CD4-positive, alpha-beta T cell (primary cell): Measurements from ENCODE around the gene NAV2. TPM values are rescaled to one million over a fixed set of nuclear protein-coding genes. Genes with fewer than 3 reads are reported as not detected.

Source experiments
- ATAC-seq: fragments of 200-7000 bp; cut with Tn5 transposase; one replicate; pipeline ENCODE4 v1.10.0; 2022; ENCODE audit warnings: mild to moderate bottlenecking; ENCODE audit not compliant: poor library complexity
- CTCF ChIA-PET: fragments of 350-600 bp; sonication (Branson Sonifier 250); formaldehyde crosslinking; loops from one replicate; lab custom pipeline; 2021; ENCODE audit warnings: antibody characterized with exemption, inconsistent platforms; lab: Charles Lee
- POLR2A ChIA-PET: fragments of 350-600 bp; sonication (Branson Sonifier 250); formaldehyde crosslinking; loops from one replicate; lab custom pipeline; 2021; ENCODE audit warnings: antibody characterized with exemption, inconsistent platforms; lab: Charles Lee
- DNase-seq, 14 experiments: peaks; one replicate each; pipeline ENCODE4 v3.0.0-alpha.2; 2013 to 2020; ENCODE audit warnings: mixed read lengths in 2 of 14
- H3K27ac ChIP-seq, 2 donors: one replicate each; pipeline versions ENCODE4 v1.5.1 to v1.7.0; 2013; ENCODE audit warnings: low read length in 2 of 2, low read depth in 1 of 2, mild to moderate bottlenecking in 1 of 2
- H3K27me3 ChIP-seq, 2 experiments: 1 replicate in 1 of 2; 2 replicates in 1 of 2; pipeline versions ENCODE4 v1.6.1 to v1.7.0; 2013; ENCODE audit warnings: low read length in 2 of 2, control low read depth in 1 of 2, mild to moderate bottlenecking in 1 of 2, moderate library complexity in 1 of 2; ENCODE audit not compliant: insufficient read depth in 2 of 2, control insufficient read depth in 1 of 2
- H3K36me3 ChIP-seq: one replicate; pipeline ENCODE4 v1.6.1; 2013; ENCODE audit warnings: low read length, control low read depth; ENCODE audit not compliant: insufficient read depth
- H3K4me1 ChIP-seq: one replicate; pipeline ENCODE4 v1.6.1; 2013; ENCODE audit warnings: low read length, control low read depth; ENCODE audit not compliant: insufficient read depth
- H3K4me3 ChIP-seq: one replicate; pipeline ENCODE4 v1.5.1; 2013; ENCODE audit warnings: mild to moderate bottlenecking, low read length, moderate library complexity
- H3K9me3 ChIP-seq, 2 experiments: 1 replicate in 1 of 2; 2 replicates in 1 of 2; pipeline versions ENCODE4 v1.6.1 to v1.7.0; 2013; ENCODE audit warnings: low read length in 2 of 2, mild to moderate bottlenecking in 2 of 2, control low read depth in 1 of 2, moderate library complexity in 1 of 2; ENCODE audit not compliant: control insufficient read depth in 1 of 2, insufficient read depth in 1 of 2
- H3K27ac Mint-ChIP-seq: one replicate; pipeline ENCODE4 v1.8.0; 2020; ENCODE audit warnings: mixed read lengths
- H3K27me3 Mint-ChIP-seq: one replicate; pipeline ENCODE4 v1.8.0; 2021; ENCODE audit warnings: mixed read lengths
- H3K36me3 Mint-ChIP-seq: one replicate; pipeline ENCODE4 v1.8.0; 2021; ENCODE audit warnings: low read depth, mixed read lengths
- H3K4me1 Mint-ChIP-seq: one replicate; pipeline ENCODE4 v1.8.0; 2021; ENCODE audit warnings: low read depth, mixed read lengths
- H3K4me3 Mint-ChIP-seq: one replicate; pipeline ENCODE4 v1.8.0; 2020; ENCODE audit warnings: mild to moderate bottlenecking, mixed read lengths
- H3K9me3 Mint-ChIP-seq: one replicate; pipeline ENCODE4 v1.8.0; 2020; ENCODE audit warnings: mixed read lengths
- CTCF ChIP-seq: fragments of 200-600 bp; IDR thresholded peaks from one replicate; pipeline ENCODE4 v1.8.0; 2022; ENCODE audit warnings: antibody characterized with exemption, mild to moderate bottlenecking
- intact Hi-C, 2 experiments: fragments of 100-400 bp; cut with DNase I in 1 of 2; cut with micrococcal nuclease in 1 of 2; formaldehyde crosslinking; loops; one replicate each; pipeline versions ENCODE4 v1.15.1 to v1.9.0; 2023 to 2025; cut with DNase I, micrococcal nuclease
- total RNA-seq, 174 experiments: library from RNA in 2 of 174; stranded (reverse) in 2 of 174; gene quantifications; one replicate each; pipeline ENCODE4 v1.2.3 and lab custom pipeline; 2021 to 2026

The NAV2 gene
- total RNA-seq, 2 experiments from 2014 or later, result 0.55 to 0.64 TPM

- intact Hi-C loops, result no loop called here
- no peaks in the 10 kb centered on the region for H3K36me3 ChIP-seq
- H3K9me3 ChIP-seq, result no peaks in the 10 kb centered on the region
- ChIA-PET CTCF (no interaction called here), POLR2A (no interaction called here)
- H3K4me1 Mint-ChIP-seq, result no peaks in the 10 kb centered on the region
- no peak overlapping the region for H3K27ac ChIP-seq
- H3K4me3 ChIP-seq, result no peak overlapping the region
- no peaks in the 10 kb centered on the region for H3K27me3 ChIP-seq
- no peaks in the 10 kb centered on the region for H3K9me3 Mint-ChIP-seq
- TF ChIP-seq CTCF, result no peak
- DNase-seq (no peak), ATAC-seq (no peak)
- H3K4me3 Mint-ChIP-seq, result no peak overlapping the region
- H3K27ac Mint-ChIP-seq, result no peak overlapping the region
- H3K4me1 ChIP-seq, result no peaks in the 10 kb centered on the region
- H3K36me3 Mint-ChIP-seq, result no peaks in the 10 kb centered on the region
- peaks cover 16% of the 10 kb centered on the region for H3K27me3 Mint-ChIP-seq
These were observed 287.3 kb downstream of the NAV2 start for GRCh38 chr11:20000022-20000350.

GRCh38 chr11:20000351-20001134, 287.9 kb downstream of the NAV2 start:
- intact Hi-C loops, result no loop called here
- H3K27me3 ChIP-seq, result no peaks in the 10 kb centered on the region
- H3K27ac ChIP-seq, result no peak overlapping the region
- TF ChIP-seq CTCF, result no peak
- CTCF ChIA-PET, result no interaction called here
- ATAC-seq (no peak), DNase-seq (no peak)
- no peak overlapping the region for H3K4me3 ChIP-seq
- Mint-ChIP-seq H3K9me3 (no peaks in the 10 kb centered on the region), H3K36me3 (no peaks in the 10 kb centered on the region), H3K27ac (no peak overlapping the region), H3K27me3 (peaks cover 17% of the 10 kb centered on the region), H3K4me3 (no peak overlapping the region), H3K4me1 (no peaks in the 10 kb centered on the region)
- no peaks in the 10 kb centered on the region for H3K4me1 ChIP-seq
- H3K9me3 ChIP-seq, result no peaks in the 10 kb centered on the region
- no peaks in the 10 kb centered on the region for H3K36me3 ChIP-seq
- POLR2A ChIA-PET, result no interaction called here

GRCh38 chr11:20002312-20003216, 289.9 kb downstream of the NAV2 start:
- no peak overlapping the region for H3K27ac Mint-ChIP-seq

More at GRCh38 chr11:20002312-20003216, 289.9 kb downstream of the NAV2 start:
- ChIA-PET POLR2A (no interaction called here), CTCF (no interaction called here)
- H3K36me3 ChIP-seq, result no peaks in the 10 kb centered on the region
- ATAC-seq (no peak), DNase-seq (no peak)
- H3K9me3 Mint-ChIP-seq, result no peaks in the 10 kb centered on the region
- intact Hi-C loops, result no loop called here
- peaks cover 20% of the 10 kb centered on the region for H3K27me3 Mint-ChIP-seq
- H3K4me3 Mint-ChIP-seq, result no peak overlapping the region
- no peak for TF ChIP-seq CTCF
- H3K36me3 Mint-ChIP-seq, result no peaks in the 10 kb centered on the region
- H3K4me3 ChIP-seq, result no peak overlapping the region
- H3K27me3 ChIP-seq, result no peaks in the 10 kb centered on the region
- no peak overlapping the region for H3K27ac ChIP-seq
- H3K9me3 ChIP-seq, result no peaks in the 10 kb centered on the region
- H3K4me1 Mint-ChIP-seq, result no peaks in the 10 kb centered on the region
- no peaks in the 10 kb centered on the region for H3K4me1 ChIP-seq
